DND-41 (cell line): ENCODE results near the gene RBM10.

Experiments
- ATAC-seq: fragments of 200-7000 bp; cut with Tn5 transposase; 3 replicates; pipeline ENCODE4 v1.9.1; 2021; ENCODE audit warnings: low read depth; ENCODE audit not compliant: insufficient read depth
- DNase-seq: peaks from one replicate; pipeline ENCODE4 v3.0.0-alpha.2; 2020
- H2AFZ ChIP-seq: 2 replicates; pipeline ENCODE4 v1.6.0; 2012; ENCODE audit warnings: low read depth, low read length
- H3K27ac ChIP-seq: 2 replicates; pipeline ENCODE4 v1.5.1; 2012; ENCODE audit warnings: low read length, inconsistent platforms
- H3K27me3 ChIP-seq: fragments of 200-600 bp; sonication (generic); 2 replicates; pipeline ENCODE4 v1.6.0; 2012; ENCODE audit warnings: low read length, mild to moderate bottlenecking, inconsistent platforms; ENCODE audit not compliant: insufficient read depth, poor library complexity
- H3K36me3 ChIP-seq: 2 replicates; pipeline ENCODE4 v1.5.1; 2012; ENCODE audit warnings: low read length, inconsistent platforms; ENCODE audit not compliant: insufficient read depth
- H3K4me1 ChIP-seq: 2 replicates; pipeline ENCODE4 v1.5.1; 2012; ENCODE audit warnings: mild to moderate bottlenecking, low read length; ENCODE audit not compliant: insufficient read depth
- H3K4me2 ChIP-seq: 2 replicates; pipeline ENCODE4 v1.6.0; 2012; ENCODE audit warnings: mild to moderate bottlenecking, moderate library complexity, low read length, inconsistent platforms; ENCODE audit not compliant: insufficient read depth
- H3K4me3 ChIP-seq, 2 experiments: fragments of 200-600 bp in 1 of 2; shearing (Covaris generic) in 1 of 2; 2 replicates each; pipeline ENCODE4 v1.5.1; 2012 to 2016; ENCODE audit warnings: inconsistent platforms in 2 of 2, low read length in 2 of 2, mild to moderate bottlenecking in 2 of 2, low read depth in 1 of 2, moderate library complexity in 1 of 2
- H3K79me2 ChIP-seq: 2 replicates; pipeline ENCODE4 v1.6.0; 2012; ENCODE audit warnings: low read length, inconsistent platforms; ENCODE audit not compliant: insufficient read depth
- H3K9ac ChIP-seq: 2 replicates; pipeline ENCODE4 v1.6.0; 2012; ENCODE audit warnings: low read depth, mild to moderate bottlenecking, inconsistent platforms, low read length, moderate library complexity
- H3K9me3 ChIP-seq: 2 replicates; pipeline ENCODE4 v1.5.1; 2012; ENCODE audit warnings: low read length, moderate library complexity, mild to moderate bottlenecking, inconsistent platforms; ENCODE audit not compliant: insufficient read depth, severe bottlenecking
- H4K20me1 ChIP-seq: 2 replicates; pipeline ENCODE4 v1.6.0; 2012; ENCODE audit warnings: low read length; ENCODE audit not compliant: insufficient read depth
- CTCF ChIP-seq: IDR thresholded peaks from 2 replicates; pipeline ENCODE4 v1.5.1; 2012; ENCODE audit warnings: borderline replicate concordance, low read length, moderate library complexity, mild to moderate bottlenecking; ENCODE audit not compliant: poor library complexity, severe bottlenecking; ENCODE audit errors: extremely low read depth
- EZH2 ChIP-seq: IDR thresholded peaks from 3 replicates; pipeline ENCODE4 v1.6.1; 2012; ENCODE audit warnings: borderline replicate concordance, low read depth, mild to moderate bottlenecking, moderate library complexity, low read length, inconsistent platforms; ENCODE audit not compliant: severe bottlenecking

Gene RBM10

DNA sequence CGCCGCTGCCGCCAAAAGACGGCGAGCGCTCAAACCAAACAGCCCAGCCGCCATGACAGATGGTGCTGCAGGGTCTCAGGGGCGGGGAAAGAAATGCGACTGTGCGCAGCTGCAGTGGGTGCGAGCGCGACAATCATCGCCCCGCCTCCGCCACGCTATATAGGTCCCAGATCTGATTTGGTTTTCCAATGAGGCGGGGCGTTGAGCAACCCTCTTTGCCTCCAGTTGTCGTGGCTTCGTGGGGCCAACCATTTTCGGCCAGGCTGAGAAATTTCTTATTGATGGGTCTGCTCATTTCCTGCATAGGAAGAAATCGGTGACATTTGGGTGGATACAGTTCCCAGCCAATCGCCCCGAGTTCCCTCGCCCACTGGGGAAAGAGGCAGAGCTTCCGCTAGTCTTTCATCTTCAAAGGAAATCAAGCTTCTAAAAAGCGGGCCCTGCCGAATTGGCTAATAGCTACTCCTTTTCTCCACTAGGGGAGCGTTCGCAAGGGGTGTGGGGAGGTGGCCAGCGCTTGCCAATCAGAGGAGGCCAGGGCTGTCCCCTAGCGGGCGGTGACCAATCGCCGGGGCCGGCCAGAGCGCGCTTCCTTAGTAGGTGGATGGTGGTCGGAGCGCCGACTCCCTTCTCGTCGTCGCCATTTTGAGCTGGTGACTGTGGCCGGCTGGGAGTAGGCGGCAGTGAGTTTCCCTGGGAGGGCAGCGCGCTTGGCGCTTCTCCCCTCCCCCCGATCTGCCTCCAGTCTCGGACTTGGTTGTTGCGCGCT, at the start of gene RBM10, which contains the start of gene NDUFB11:
Gene RBM10, plus strand, starts transcription at position 596 of the 769 bp plus-strand sequence. CDS start 2,261 bp downstream, outside the sequence.
Gene NDUFB11, minus strand, starts transcription at position 77 of the 769 bp plus-strand sequence. Its CDS starts 23 bp downstream, at position 54.
- H3K36me3 ChIP-seq: peaks cover 45% of the 10 kb centered on the region
- H3K27me3 ChIP-seq: no peaks in the 10 kb centered on the region
- H4K20me1 ChIP-seq: peaks cover 21% of the 10 kb centered on the region
- H3K9ac ChIP-seq: peak within 1 kb of the TSS; percentile 90
- no peaks in the 10 kb centered on the region for H3K9me3 ChIP-seq
- peak; percentile 69 for TF ChIP-seq CTCF
- TF ChIP-seq EZH2: no peak
- H2AFZ ChIP-seq: peak within 1 kb of the TSS; percentile 80
- H3K27ac ChIP-seq: peak within 1 kb of the TSS; percentile 96
- ATAC-seq: peak; percentile 92
- H3K79me2 ChIP-seq: peaks cover 70% of the 10 kb centered on the region
- peaks cover 39% of the 10 kb centered on the region for H3K4me1 ChIP-seq
- H3K4me2 ChIP-seq: peak within 1 kb of the TSS; percentile 95
- DNase-seq: peak; percentile 94
- peak within 1 kb of the TSS; percentile 65 to 81 for H3K4me3 ChIP-seq

GRCh38 chrX:47097018-47097417, 48.0 kb upstream of the RBM10 start:
- ATAC-seq (no peak), DNase-seq (no peak)
- Histone ChIP-seq H3K27me3 (no peaks in the 10 kb centered on the region), H3K9ac (no peak overlapping the region), H3K27ac (no peak overlapping the region), H3K4me2 (no peak overlapping the region), H3K4me3 (no peak overlapping the region), H2AFZ (no peak overlapping the region), H3K36me3 (no peaks in the 10 kb centered on the region), H3K4me1 (no peaks in the 10 kb centered on the region), H4K20me1 (no peaks in the 10 kb centered on the region), H3K79me2 (no peaks in the 10 kb centered on the region), H3K9me3 (no peaks in the 10 kb centered on the region)
- TF ChIP-seq CTCF (no peak), EZH2 (no peak)

- H3K4me3 ChIP-seq: no peak overlapping the region
- no peaks in the 10 kb centered on the region for H4K20me1 ChIP-seq
- H2AFZ ChIP-seq: no peak overlapping the region
- ATAC-seq: no peak
- H3K36me3 ChIP-seq: no peaks in the 10 kb centered on the region
- no peaks in the 10 kb centered on the region for H3K9me3 ChIP-seq
- no peak overlapping the region for H3K4me2 ChIP-seq
- DNase-seq: no peak
- no peaks in the 10 kb centered on the region for H3K4me1 ChIP-seq
- TF ChIP-seq CTCF (no peak), EZH2 (no peak)
- no peaks in the 10 kb centered on the region for H3K79me2 ChIP-seq
- no peak overlapping the region for H3K9ac ChIP-seq
- no peak overlapping the region for H3K27ac ChIP-seq
- H3K27me3 ChIP-seq: no peaks in the 10 kb centered on the region
Measured at GRCh38 chrX:47098338-47099094, 46.5 kb upstream of the RBM10 start.
